HEK293T (cell line): ENCODE data around the gene CD200R1.

Experiments
- CTCF ChIA-PET: fragments of 350-600 bp; formaldehyde crosslinking; extraction: SDS; loops from one replicate; lab custom pipeline; 2021; ENCODE audit warnings: antibody characterized with exemption, inconsistent platforms; lab: Yijun Ruan, JAX
- POLR2A ChIA-PET: fragments of 350-600 bp; formaldehyde crosslinking; extraction: SDS; loops from one replicate; lab custom pipeline; 2020; ENCODE audit warnings: antibody characterized with exemption, inconsistent platforms; lab: Yijun Ruan, JAX
- DNase-seq: peaks from one replicate; pipeline ENCODE4 v3.0.0; 2012; ENCODE audit warnings: mixed read lengths; ENCODE audit errors: extremely low spot score
- ARNT ChIP-seq: fragments of 450-650 bp; IDR thresholded peaks from 2 replicates; pipeline ENCODE4 v1.6.1; 2017; ENCODE audit warnings: mild to moderate bottlenecking
- BHLHE40 ChIP-seq: fragments of 450-650 bp; IDR thresholded peaks from 2 replicates; pipeline ENCODE4 v1.6.1; 2016; ENCODE audit warnings: mild to moderate bottlenecking, moderate library complexity, borderline replicate concordance
- CTBP1 ChIP-seq: fragments of 450-650 bp; IDR thresholded peaks from 2 replicates; pipeline ENCODE4 v1.6.1; 2016; ENCODE audit warnings: borderline replicate concordance
- ELF4 ChIP-seq: fragments of 450-650 bp; IDR thresholded peaks from 2 replicates; pipeline ENCODE4 v1.6.1; 2017; ENCODE audit warnings: antibody characterized with exemption
- FOXA1 ChIP-seq: fragments of 450-650 bp; IDR thresholded peaks from 2 replicates; pipeline ENCODE4 v1.6.1; 2016; ENCODE audit warnings: mild to moderate bottlenecking
- FOXK2 ChIP-seq: fragments of 450-650 bp; IDR thresholded peaks from 2 replicates; pipeline ENCODE4 v1.6.1; 2016; ENCODE audit warnings: mild to moderate bottlenecking
- FOXM1 ChIP-seq: fragments of 450-650 bp; IDR thresholded peaks from 2 replicates; pipeline ENCODE4 v1.6.1; 2017; ENCODE audit warnings: mild to moderate bottlenecking, borderline replicate concordance
- HDGF ChIP-seq: fragments of 450-650 bp; IDR thresholded peaks from 2 replicates; pipeline ENCODE4 v1.6.1; 2017; ENCODE audit warnings: antibody characterized with exemption, borderline replicate concordance
- L3MBTL2 ChIP-seq: fragments of 450-650 bp; conservative IDR thresholded peaks from 2 replicates; pipeline ENCODE4 v1.6.1; 2016; ENCODE audit warnings: mild to moderate bottlenecking
- LEF1 ChIP-seq: fragments of 450-650 bp; IDR thresholded peaks from 2 replicates; pipeline ENCODE4 v1.6.1; 2017; ENCODE audit warnings: mild to moderate bottlenecking, borderline replicate concordance
- NFRKB ChIP-seq: fragments of 450-650 bp; IDR thresholded peaks from 2 replicates; pipeline ENCODE4 v1.6.1; 2016; ENCODE audit warnings: mild to moderate bottlenecking, moderate library complexity
- PKNOX1 ChIP-seq: fragments of 450-650 bp; IDR thresholded peaks from 2 replicates; pipeline ENCODE4 v1.6.1; 2016
- SP1 ChIP-seq: fragments of 450-650 bp; IDR thresholded peaks from 2 replicates; pipeline ENCODE4 v1.6.1; 2017
- SUZ12 ChIP-seq: fragments of 450-650 bp; IDR thresholded peaks from 2 replicates; pipeline ENCODE4 v1.6.1; 2016; ENCODE audit warnings: mild to moderate bottlenecking
- TARDBP ChIP-seq: fragments of 450-650 bp; IDR thresholded peaks from 2 replicates; pipeline ENCODE4 v1.6.1; 2016
- ZNF384 ChIP-seq: fragments of 450-650 bp; IDR thresholded peaks from 2 replicates; pipeline ENCODE4 v1.6.1; 2016

The CD200R1 gene

GRCh38 chr3:112990672-112991602 lies 16.0 kb upstream of the CD200R1 start, which contains the start of gene GTPBP8:
TSS of gene GTPBP8 (plus strand) at chr3:112990984. CDS start at chr3:112991000, 16 bp downstream.
- TF ChIP-seq L3MBTL2 (peak; percentile 98), ELF4 (peak; percentile 75), FOXA1 (no peak), ZNF384 (no peak), FOXK2 (no peak)
- CTCF ChIA-PET, result interaction anchor here (1.0 to 2.2 kb wide), 3 partner anchors 12 to 359 kb away, joined by 3 to 6 read pairs (median 4); no protein-coding TSS in a partner anchor
- DNase-seq, result peak; percentile 87
- POLR2A ChIA-PET, result interaction anchor here (0.8 to 1.8 kb wide), 15 partner anchors 10 to 429 kb away, joined by 3 to 12 read pairs (median 3); partner anchors contain the start of genes ATG3 and SLC35A5

GRCh38 chr3:112987710-112988334 lies 12.9 kb upstream of the CD200R1 start:
- TF ChIP-seq FOXK2 (no peak), ARNT (no peak), BHLHE40 (no peak), TARDBP (no peak), LEF1 (no peak), SP1 (no peak), SUZ12 (no peak)
- ChIA-PET POLR2A (interaction anchor here (1.5 kb wide), 1 partner anchor 32 kb away, joined by 3 read pairs; a partner anchor contains a TSS), CTCF (interaction anchor here (0.6 kb wide), 1 partner anchor 1890 kb away, joined by 4 read pairs; no protein-coding TSS in a partner anchor)
- DNase-seq, result no peak

- CTCF ChIA-PET, result no interaction called here
- TF ChIP-seq ARNT (no peak), FOXA1 (no peak), HDGF (no peak), FOXM1 (no peak)
- no peak for DNase-seq
- POLR2A ChIA-PET, result no interaction called here
These were observed 9.6 kb upstream of the CD200R1 start for GRCh38 chr3:112984485-112984884.

- TF ChIP-seq PKNOX1, result no peak
- TF ChIP-seq FOXM1, result no peak
- no peak for TF ChIP-seq L3MBTL2
- no peak for TF ChIP-seq CTBP1
- no peak for TF ChIP-seq ELF4
- no peak for TF ChIP-seq ZNF384
- POLR2A ChIA-PET, result no interaction called here
- DNase-seq, result no peak
- CTCF ChIA-PET, result interaction anchor here (0.8 kb wide), 1 partner anchor 34 kb away, joined by 3 read pairs; no protein-coding TSS in a partner anchor
These were observed 7.8 kb upstream of the CD200R1 start for GRCh38 chr3:112982710-112983109.

- ChIA-PET CTCF (interaction anchor here (0.9 to 1.6 kb wide), 2 partner anchors 332 to 338 kb away, joined by 3 to 4 read pairs; no protein-coding TSS in a partner anchor), POLR2A (no interaction called here)
- no peak for DNase-seq
- TF ChIP-seq LEF1 (no peak), HDGF (no peak), CTBP1 (no peak), L3MBTL2 (no peak), TARDBP (no peak)
These were observed 5.2 kb upstream of the CD200R1 start for GRCh38 chr3:112980080-112980479.

GRCh38 chr3:112979244-112979832 lies 4.4 kb upstream of the CD200R1 start:
- no peak for TF ChIP-seq NFRKB
- no peak for TF ChIP-seq ELF4
- no peak for TF ChIP-seq PKNOX1
- no peak for TF ChIP-seq BHLHE40
- TF ChIP-seq FOXK2, result no peak
- TF ChIP-seq TARDBP, result no peak
- TF ChIP-seq ARNT, result no peak
- no peak for TF ChIP-seq HDGF
- no peak for TF ChIP-seq FOXA1
- TF ChIP-seq SP1, result no peak
- peak; percentile 15 for DNase-seq
- POLR2A ChIA-PET, result interaction anchor here (1.2 kb wide), 1 partner anchor 11 kb away, joined by 6 read pairs; the partner anchor contains the start of gene GTPBP8

GRCh38 chr3:112976953-112977352 lies 2.0 kb upstream of the CD200R1 start:
- ChIA-PET POLR2A (no interaction called here), CTCF (no interaction called here)
- TF ChIP-seq L3MBTL2, result no peak
- TF ChIP-seq FOXA1, result no peak
- TF ChIP-seq LEF1, result no peak
- TF ChIP-seq ELF4, result no peak
- no peak for TF ChIP-seq SUZ12
- no peak for DNase-seq

More at GRCh38 chr3:112979244-112979832, 4.4 kb upstream of the CD200R1 start:
- CTCF ChIA-PET, result interaction anchor here (0.6 to 1.4 kb wide), 7 partner anchors 11 to 401 kb away, joined by 3 to 7 read pairs (median 4); no protein-coding TSS in a partner anchor
